Activated CD4-positive, alpha-beta T cell treated with anti-CD3 and anti-CD28 coated beads, Interleukin-10, Interleukin-2, amounts not matched to agents 100 ng/mL and 50 ng/mL, durations not matched to agents 16 hours and 8 hours (primary cell): ENCODE measurements around the gene FOXO4.

Source experiments
- DNase-seq: peaks from one replicate; pipeline ENCODE4 v3.0.0-alpha.2; 2020

FOXO4 gene

GRCh38 chrX:71100581-71101505 is 5.2 kb downstream of the FOXO4 start:
- no peak for DNase-seq

- DNase-seq: no peak
Measured at GRCh38 chrX:71102292-71102691, 6.6 kb downstream of the FOXO4 start.

GRCh38 chrX:71103110-71103983 is 7.7 kb downstream of the FOXO4 start:
- peak; percentile 74 for DNase-seq

GRCh38 chrX:71105628-71106027 is 10.0 kb downstream of the FOXO4 start:
- no peak for DNase-seq

- peak; percentile 72 for DNase-seq
Measured at GRCh38 chrX:71106427-71106826, 10.8 kb downstream of the FOXO4 start, which contains the start of gene CXorf65. TSS of gene CXorf65 (minus strand) at chrX:71106740. CDS start at chrX:71106556, 184 bp downstream.

GRCh38 chrX:71107245-71107644 is 11.6 kb downstream of the FOXO4 start:
- DNase-seq: no peak

GRCh38 chrX:71107762-71108360 is 12.2 kb downstream of the FOXO4 start:
- peak; percentile 69 for DNase-seq

GRCh38 chrX:71109051-71109450 is 13.4 kb downstream of the FOXO4 start:
- no peak for DNase-seq

GRCh38 chrX:71111141-71111843 is 15.6 kb downstream of the FOXO4 start, which contains the start of gene IL2RG:
TSS of gene IL2RG (minus strand) at chrX:71111577. CDS start at chrX:71111539, 38 bp downstream.
- DNase-seq: peak; percentile 94

GRCh38 chrX:71111921-71112431 is 16.3 kb downstream of the FOXO4 start:
- DNase-seq: peak; percentile 57

GRCh38 chrX:71117358-71117757 is 21.7 kb downstream of the FOXO4 start:
- DNase-seq: no peak

- DNase-seq: peak; percentile 87
Measured at GRCh38 chrX:71118032-71118984, 22.7 kb downstream of the FOXO4 start, which contains the start of gene MED12. TSS of gene MED12 (plus strand) at chrX:71118596. CDS start at chrX:71118755, 159 bp downstream.

GRCh38 chrX:71118985-71119535 is 23.4 kb downstream of the FOXO4 start:
- DNase-seq: no peak

- no peak for DNase-seq
Measured at GRCh38 chrX:71128166-71128833, 32.6 kb downstream of the FOXO4 start.

GRCh38 chrX:71128915-71129765 is 33.5 kb downstream of the FOXO4 start:
- peak; percentile 76 for DNase-seq

- no peak for DNase-seq
Measured at GRCh38 chrX:71131510-71131909, 35.9 kb downstream of the FOXO4 start.

- DNase-seq: no peak
Measured at GRCh38 chrX:71140440-71140839, 44.8 kb downstream of the FOXO4 start.

- no peak for DNase-seq
Measured at GRCh38 chrX:71143508-71143907, 47.9 kb downstream of the FOXO4 start.

- no peak for DNase-seq
Measured at GRCh38 chrX:71144651-71145050, 49.0 kb downstream of the FOXO4 start, which contains the start of gene NLGN3. TSS of gene NLGN3 (plus strand) at chrX:71144841. CDS start at chrX:71147750, 2,909 bp downstream.
